ENCODE data around the gene POU2AF1. TPM values are rescaled to one million over a fixed set of nuclear protein-coding genes. Genes with fewer than 3 reads are reported as not detected.

The POU2AF1 gene
- total RNA-seq, 1 donor from 2014 or later = not detected

GRCh38 chr11:111362887-111363411, 16.1 kb downstream of the POU2AF1 start:
- Mint-ChIP-seq H3K27ac (ENCODE audit: unreplicated experiment) (no peak overlapping the region), H3K27me3 (ENCODE audit: low read depth) (peaks cover 3% of the 10 kb centered on the region)
- no peak for TF ChIP-seq CTCF (conservative IDR thresholded peaks at IDR 0.05)

DNA sequence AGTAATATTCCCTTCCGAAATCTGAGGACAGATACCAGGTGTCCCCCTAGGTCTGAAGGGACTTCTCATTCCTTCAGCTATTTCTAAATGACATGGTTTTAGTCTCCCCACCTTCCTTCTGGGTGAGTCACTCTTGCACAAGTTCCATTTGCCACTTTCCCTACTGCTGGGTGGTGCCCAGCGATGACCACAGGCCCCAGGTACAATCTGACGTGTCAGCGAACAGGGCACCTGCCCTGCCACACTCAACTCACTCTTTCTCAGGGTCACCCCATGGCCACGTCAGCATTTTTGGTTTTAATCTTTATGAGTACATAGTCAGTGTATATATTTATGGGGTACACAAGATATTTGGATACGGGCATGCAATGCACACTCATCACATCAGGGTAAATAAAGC, 17.2 kb downstream of the POU2AF1 start:
- Mint-ChIP-seq H3K36me3 (ENCODE audit: low read depth) (no peaks in the 10 kb centered on the region), H3K4me1 (no peaks in the 10 kb centered on the region), H3K9me3 (no peaks in the 10 kb centered on the region), H3K27ac (ENCODE audit: unreplicated experiment) (no peak overlapping the region), H3K27me3 (ENCODE audit: low read depth) (no peaks in the 10 kb centered on the region), H3K4me3 (no peak overlapping the region)
- no peak for TF ChIP-seq CTCF (conservative IDR thresholded peaks at IDR 0.05)
- DNase-seq (ENCODE audit: low read depth, low spot score) = no peak

More at GRCh38 chr11:111362887-111363411, 16.1 kb downstream of the POU2AF1 start:
- Mint-ChIP-seq H3K4me3 (no peak overlapping the region), H3K9me3 (no peaks in the 10 kb centered on the region), H3K36me3 (ENCODE audit: low read depth) (no peaks in the 10 kb centered on the region), H3K4me1 (no peaks in the 10 kb centered on the region)
- DNase-seq (ENCODE audit: low read depth, low spot score) = no peak

DNA sequence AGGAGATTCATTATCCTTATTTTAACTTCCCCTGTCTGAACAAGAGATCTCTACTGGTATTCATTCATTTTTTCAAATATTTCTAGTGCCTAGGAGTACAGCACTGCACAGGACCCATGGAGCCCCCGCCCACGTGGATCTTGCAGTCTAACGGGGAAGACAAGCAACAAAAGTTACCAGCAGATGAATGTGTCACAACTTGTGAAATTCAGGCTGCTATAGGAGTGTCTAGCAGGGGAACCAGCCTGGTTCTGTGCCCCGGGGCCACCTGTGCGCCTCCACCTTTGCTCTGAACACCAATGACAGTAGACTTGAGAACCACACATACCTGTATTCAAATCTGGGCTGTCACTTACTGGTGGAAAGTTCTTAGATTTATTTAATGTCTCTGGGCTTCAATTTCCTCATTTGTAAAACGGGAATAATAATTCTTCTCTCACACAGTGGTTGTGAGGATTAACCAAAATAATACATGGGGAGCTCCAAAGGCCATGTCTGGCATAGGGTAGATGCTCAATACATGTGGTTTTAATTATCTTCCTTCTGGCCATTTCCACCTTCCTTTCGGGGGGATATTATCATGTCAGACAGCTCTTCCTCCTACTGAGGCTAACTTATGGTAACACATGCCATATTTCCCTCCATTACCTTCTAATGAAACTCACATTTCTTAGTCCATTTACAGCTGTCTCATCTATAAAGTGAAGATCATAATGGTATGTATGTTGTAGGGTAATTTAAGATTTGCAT, 17.8 kb downstream of the POU2AF1 start:
- no peak overlapping the region for H3K4me3 Mint-ChIP-seq
- H3K27me3 Mint-ChIP-seq (ENCODE audit: low read depth) = no peaks in the 10 kb centered on the region
- no peak overlapping the region for H3K27ac Mint-ChIP-seq (ENCODE audit: unreplicated experiment)
- H3K4me1 Mint-ChIP-seq = no peaks in the 10 kb centered on the region
- no peaks in the 10 kb centered on the region for H3K36me3 Mint-ChIP-seq (ENCODE audit: low read depth)
- no peaks in the 10 kb centered on the region for H3K9me3 Mint-ChIP-seq
- no peak for DNase-seq (ENCODE audit: low read depth, low spot score)
- TF ChIP-seq CTCF (conservative IDR thresholded peaks at IDR 0.05) = no peak

DNA sequence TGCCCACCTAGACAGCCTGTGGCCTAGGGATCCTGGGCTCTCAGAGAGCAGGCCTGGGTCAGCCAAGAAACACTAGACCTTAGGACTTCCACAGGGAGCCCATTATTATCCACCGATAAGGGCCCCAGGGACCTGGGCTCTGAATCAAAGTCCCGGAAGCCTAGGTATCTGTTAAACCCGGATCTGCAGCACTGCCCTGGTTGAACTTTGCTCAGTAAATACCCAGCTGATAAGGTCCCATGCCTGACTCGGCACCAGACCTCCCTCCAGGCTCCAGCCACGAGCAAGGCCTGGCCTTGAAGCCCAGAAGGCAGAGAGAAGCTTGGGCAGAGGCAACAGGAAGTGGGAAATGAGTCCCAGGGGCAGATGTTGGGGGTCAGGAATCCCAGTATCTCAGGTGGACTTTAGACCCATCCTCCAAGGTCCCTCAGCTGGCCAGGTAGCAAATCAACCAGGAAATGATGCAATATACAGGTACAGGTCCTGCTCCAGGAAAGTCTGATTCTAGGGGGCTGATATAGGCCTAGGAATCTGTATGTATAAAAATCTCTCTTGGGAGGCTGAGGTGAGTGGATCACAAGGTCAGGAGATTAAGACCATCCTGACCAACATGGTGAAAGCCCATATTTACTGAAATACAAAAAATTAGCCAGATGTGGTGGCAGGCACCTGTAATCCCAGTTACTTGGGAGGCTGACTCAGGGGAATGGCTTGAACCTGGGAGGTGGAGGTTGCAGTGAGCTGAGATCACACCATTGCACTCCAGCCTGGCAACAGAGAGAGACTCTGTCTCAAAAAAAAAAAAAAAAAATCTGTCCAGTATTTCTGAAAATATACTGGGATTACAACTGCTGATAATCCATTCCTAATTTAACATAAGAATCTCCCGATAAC, 18.7 kb downstream of the POU2AF1 start:
- H3K36me3 Mint-ChIP-seq (ENCODE audit: low read depth) = no peaks in the 10 kb centered on the region
- DNase-seq (ENCODE audit: low read depth, low spot score) = no peak
- H3K4me3 Mint-ChIP-seq = no peak overlapping the region
- no peak overlapping the region for H3K27ac Mint-ChIP-seq (ENCODE audit: unreplicated experiment)
- no peak for TF ChIP-seq CTCF (conservative IDR thresholded peaks at IDR 0.05)
- no peaks in the 10 kb centered on the region for H3K27me3 Mint-ChIP-seq (ENCODE audit: low read depth)
- no peaks in the 10 kb centered on the region for H3K4me1 Mint-ChIP-seq
- H3K9me3 Mint-ChIP-seq = no peaks in the 10 kb centered on the region

- no peaks in the 10 kb centered on the region for H3K36me3 Mint-ChIP-seq (ENCODE audit: low read depth)
- H3K9me3 Mint-ChIP-seq = no peaks in the 10 kb centered on the region
- H3K4me1 Mint-ChIP-seq = no peaks in the 10 kb centered on the region
- no peaks in the 10 kb centered on the region for H3K27me3 Mint-ChIP-seq (ENCODE audit: low read depth)
- TF ChIP-seq CTCF (conservative IDR thresholded peaks at IDR 0.05) = no peak
- no peak for DNase-seq (ENCODE audit: low read depth, low spot score)
- H3K4me3 Mint-ChIP-seq = no peak overlapping the region
- no peak overlapping the region for H3K27ac Mint-ChIP-seq (ENCODE audit: unreplicated experiment)
These were observed 19.6 kb downstream of the POU2AF1 start for GRCh38 chr11:111359223-111360149.
